LNCaP clone FGC (cell line): ENCODE measurements around the gene HLCS.
A peak's percentile ranks its signal among the peaks of the same experiment; 100 is the strongest.

ENCODE experiments used
- DNase-seq: peaks from one replicate; pipeline ENCODE4 v3.0.0-alpha.2; 2011; ENCODE audit warnings: low read depth
- H3K4me3 ChIP-seq: 2 replicates; pipeline ENCODE4 v1.5.1; 2011; ENCODE audit warnings: mild to moderate bottlenecking, low read depth, low read length, control low read depth
- TF ChIP-seq, protein P1 (sequence below): IDR thresholded peaks from 2 replicates; pipeline ENCODE4 v1.5.1; 2012; ENCODE audit warnings: mild to moderate bottlenecking; ENCODE audit not compliant: control insufficient read depth, insufficient read depth; ENCODE audit errors: extremely low read depth

HLCS gene

DNA sequence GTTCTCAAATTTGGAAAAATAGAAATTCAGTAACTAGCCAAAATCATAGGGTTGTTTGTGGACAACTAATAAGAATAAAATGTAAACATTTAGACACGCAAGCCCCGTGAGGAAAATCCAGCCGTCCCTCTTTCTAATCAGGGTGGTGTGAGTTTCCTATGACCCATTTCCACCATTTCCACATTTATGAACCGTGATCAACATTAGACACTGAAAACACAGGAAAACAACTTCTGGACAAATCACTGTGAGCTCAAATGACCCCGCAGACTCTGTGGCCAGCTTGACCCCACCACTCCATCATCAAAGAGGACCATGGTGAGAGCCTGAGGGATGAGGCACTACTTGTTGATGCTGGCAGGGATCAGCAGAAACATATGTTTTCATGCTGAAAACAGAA is 166.6 kb downstream of the HLCS start:
- no peak for DNase-seq
- TF ChIP-seq, protein P1, sequence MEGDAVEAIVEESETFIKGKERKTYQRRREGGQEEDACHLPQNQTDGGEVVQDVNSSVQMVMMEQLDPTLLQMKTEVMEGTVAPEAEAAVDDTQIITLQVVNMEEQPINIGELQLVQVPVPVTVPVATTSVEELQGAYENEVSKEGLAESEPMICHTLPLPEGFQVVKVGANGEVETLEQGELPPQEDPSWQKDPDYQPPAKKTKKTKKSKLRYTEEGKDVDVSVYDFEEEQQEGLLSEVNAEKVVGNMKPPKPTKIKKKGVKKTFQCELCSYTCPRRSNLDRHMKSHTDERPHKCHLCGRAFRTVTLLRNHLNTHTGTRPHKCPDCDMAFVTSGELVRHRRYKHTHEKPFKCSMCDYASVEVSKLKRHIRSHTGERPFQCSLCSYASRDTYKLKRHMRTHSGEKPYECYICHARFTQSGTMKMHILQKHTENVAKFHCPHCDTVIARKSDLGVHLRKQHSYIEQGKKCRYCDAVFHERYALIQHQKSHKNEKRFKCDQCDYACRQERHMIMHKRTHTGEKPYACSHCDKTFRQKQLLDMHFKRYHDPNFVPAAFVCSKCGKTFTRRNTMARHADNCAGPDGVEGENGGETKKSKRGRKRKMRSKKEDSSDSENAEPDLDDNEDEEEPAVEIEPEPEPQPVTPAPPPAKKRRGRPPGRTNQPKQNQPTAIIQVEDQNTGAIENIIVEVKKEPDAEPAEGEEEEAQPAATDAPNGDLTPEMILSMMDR, result no peak
- H3K4me3 ChIP-seq, result no peak overlapping the region

DNA sequence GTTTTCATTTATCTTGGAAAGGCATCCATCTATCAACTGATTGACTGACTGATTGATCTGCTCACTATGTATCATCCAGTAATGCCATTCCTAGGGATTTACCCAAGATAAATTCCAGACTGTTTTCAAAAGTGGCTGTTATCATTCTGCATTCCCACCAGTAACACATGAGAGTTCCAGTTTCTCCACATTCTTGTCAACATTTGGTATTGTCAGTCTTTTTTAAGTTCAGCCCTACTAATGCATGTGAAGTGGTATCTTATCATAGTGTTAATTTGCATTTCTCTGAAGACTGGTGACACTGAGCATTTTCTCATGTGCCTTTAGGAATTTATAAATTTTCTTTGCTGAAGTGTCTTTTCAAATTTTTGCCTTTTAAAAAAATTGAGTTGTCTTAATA is 168.0 kb downstream of the HLCS start:
- no peak for DNase-seq
- H3K4me3 ChIP-seq, result no peak overlapping the region
- TF ChIP-seq, protein P1, result no peak

DNA sequence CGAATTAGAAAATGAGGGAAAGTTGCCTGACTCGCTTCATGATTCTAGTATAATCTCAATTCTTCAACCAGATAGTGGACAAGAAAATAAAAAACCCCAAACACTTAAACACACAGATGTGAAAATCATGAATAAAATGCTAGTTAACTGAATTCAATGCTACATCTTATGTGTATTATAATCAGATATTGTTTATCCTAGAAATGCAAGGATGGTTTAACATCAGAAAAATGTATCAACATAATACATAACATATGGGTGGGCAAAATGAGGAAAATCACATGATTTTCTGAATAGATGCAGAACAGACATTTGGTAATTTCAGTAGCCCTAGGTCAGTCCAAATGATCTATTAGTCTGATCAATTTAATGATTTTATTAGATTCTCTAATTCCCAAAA is 170.4 kb downstream of the HLCS start:
- TF ChIP-seq, protein P1, result no peak
- DNase-seq, result no peak
- no peak overlapping the region for H3K4me3 ChIP-seq

DNA sequence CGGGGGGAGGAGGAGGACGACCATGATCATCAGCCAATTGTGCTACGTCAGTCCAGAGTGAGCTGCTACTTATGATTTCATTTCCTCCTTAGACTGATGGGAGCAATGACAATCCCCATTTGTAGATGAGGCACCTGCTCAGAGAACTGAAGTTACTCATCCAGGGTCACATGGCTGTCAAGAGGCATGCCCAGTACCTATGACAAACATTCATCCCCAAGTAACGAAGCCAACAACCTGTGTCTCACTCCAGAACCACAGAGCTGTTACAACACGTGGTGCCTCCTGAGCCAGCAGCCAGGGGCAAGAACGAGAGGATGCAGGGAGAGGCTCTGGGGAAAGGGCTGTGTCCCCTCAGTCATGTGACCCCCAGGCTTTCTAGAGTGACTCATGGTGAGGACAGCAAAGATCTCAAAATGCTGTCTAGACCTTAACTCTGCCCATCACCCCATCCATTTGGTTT is 173.9 kb downstream of the HLCS start:
- TF ChIP-seq, protein P1, result no peak
- H3K4me3 ChIP-seq, result no peak overlapping the region
- DNase-seq, result no peak

DNA sequence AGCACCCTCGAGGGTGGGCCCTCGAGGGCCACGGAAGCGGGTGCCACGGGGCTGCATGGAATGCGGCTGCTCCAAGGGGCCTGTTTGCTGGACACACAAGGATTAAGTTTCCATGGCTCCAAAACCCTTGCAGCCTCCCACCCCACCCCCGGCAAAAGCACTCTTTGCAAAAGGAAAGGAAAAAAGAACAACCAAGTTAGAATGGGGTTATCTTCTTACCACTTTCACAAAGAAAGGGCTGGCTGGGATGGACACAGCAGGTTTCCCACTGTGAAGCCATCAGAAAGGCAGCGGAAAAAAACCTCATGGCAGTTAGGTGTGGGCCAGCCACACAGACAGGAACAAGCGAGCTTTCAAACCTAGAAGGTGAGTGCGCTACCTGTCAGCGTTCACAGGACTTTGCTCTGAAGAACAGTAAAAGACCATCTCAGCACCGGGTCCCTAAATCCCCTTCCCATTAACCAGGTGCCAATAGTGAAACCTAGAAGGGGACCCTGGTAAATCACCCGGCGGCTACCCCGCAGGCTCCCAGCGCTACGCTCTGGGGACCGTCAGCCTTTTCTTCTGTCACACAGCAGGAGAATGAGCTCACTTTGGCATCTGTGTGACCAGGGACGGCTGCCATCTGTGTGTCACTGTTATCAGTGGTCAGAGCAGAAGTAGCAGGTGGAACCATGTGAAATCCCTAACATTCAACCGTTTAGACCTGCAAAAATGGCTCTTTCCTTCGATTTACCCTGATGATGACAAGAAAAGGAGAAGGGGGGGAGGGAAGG is 174.6 kb downstream of the HLCS start:
- TF ChIP-seq, protein P1, result no peak
- H3K4me3 ChIP-seq, result no peak overlapping the region
- DNase-seq, result no peak

DNA sequence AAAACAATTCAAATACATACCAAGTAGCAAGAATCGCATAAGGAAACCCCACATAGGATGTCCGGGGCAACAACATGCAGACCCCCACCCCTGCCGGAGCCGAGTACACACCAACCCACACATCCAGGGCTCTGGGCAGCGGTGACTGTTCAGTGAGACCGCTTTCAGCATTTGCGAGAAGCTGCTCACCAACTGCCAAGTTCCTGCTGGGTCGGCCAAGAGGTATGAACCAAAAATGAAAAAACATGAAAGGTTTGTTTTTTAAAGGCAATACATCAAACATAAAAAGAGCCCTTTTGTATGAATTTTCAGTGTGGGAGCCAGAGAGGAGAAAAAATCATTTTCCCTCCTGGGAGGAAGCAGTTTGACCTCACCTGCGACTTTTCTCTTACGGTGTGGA is 175.3 kb downstream of the HLCS start:
- no peak overlapping the region for H3K4me3 ChIP-seq
- TF ChIP-seq, protein P1, result no peak
- no peak for DNase-seq

DNA sequence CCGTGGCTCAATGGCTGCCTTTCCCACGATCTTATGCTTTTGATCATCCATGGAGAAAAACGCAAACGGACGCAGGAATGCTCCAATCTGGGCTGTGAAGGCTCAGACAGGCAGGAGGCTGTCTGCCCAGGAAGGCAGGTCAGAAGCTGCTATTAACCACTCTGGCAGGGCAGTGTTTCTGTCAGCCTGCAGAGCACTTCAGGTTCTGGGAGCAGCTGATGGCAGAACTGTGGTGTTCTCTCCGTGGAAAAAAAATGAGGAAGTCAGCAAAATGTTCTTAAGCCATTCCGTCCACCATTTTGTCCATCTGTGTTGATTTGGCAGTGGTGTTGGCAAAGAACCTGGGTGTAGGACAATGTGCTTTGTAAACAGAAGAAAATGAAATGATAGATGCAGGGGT is 175.9 kb downstream of the HLCS start:
- TF ChIP-seq, protein P1, result no peak
- peak; percentile 76 for DNase-seq
- no peak overlapping the region for H3K4me3 ChIP-seq
